Right atrium auricular region (tissue), 2 donors: ENCODE results near the gene ACADVL. TPM values are rescaled to one million over a fixed set of nuclear protein-coding genes. Genes with fewer than 3 reads are reported as not detected.

ENCODE experiments used
- DNase-seq: peaks from one replicate; pipeline ENCODE4 v3.0.0-alpha.2; 2019; ENCODE audit warnings: low spot score
- H3K27ac ChIP-seq, 2 donors: fragments of 200-600 bp; sonication (generic); 1 replicate in 1 of 2; 2 replicates in 1 of 2; pipeline ENCODE4 v1.5.1; 2016 to 2019
- H3K27me3 ChIP-seq, 2 donors: fragments of 200-600 bp; sonication (generic); one replicate each; pipeline versions ENCODE4 v1.5.1 to v1.6.0; 2017 to 2019
- H3K36me3 ChIP-seq: fragments of 200-600 bp; sonication (generic); one replicate; pipeline ENCODE4 v1.5.1; 2016
- H3K4me1 ChIP-seq, 2 donors: fragments of 200-600 bp; sonication (generic); one replicate each; pipeline versions ENCODE4 v1.5.1 to v1.6.0; 2017 to 2019
- H3K4me3 ChIP-seq, 2 donors: fragments of 200-600 bp; sonication (generic); 1 replicate in 1 of 2; 2 replicates in 1 of 2; pipeline ENCODE4 v1.5.1; 2017 to 2019; ENCODE audit warnings: mild to moderate bottlenecking in 1 of 2, moderate library complexity in 1 of 2
- H3K9me3 ChIP-seq, 2 donors: fragments of 200-600 bp; sonication (generic); one replicate each; pipeline ENCODE4 v1.5.1; 2019
- total RNA-seq, 2 donors: library from RNA; depleted of rRNA; stranded (reverse); fragments of >200 nt; gene quantifications; one replicate each; pipeline ENCODE4 v1.1.0, GENCODE V29; 2016
- TF ChIP-seq, protein P1 (sequence below), 2 donors: fragments of 200-600 bp; sonication (generic); IDR thresholded peaks; one replicate each; pipeline ENCODE4 v1.5.1; 2019; ENCODE audit warnings: antibody characterized with exemption in 2 of 2

Gene ACADVL
- total RNA-seq, 2 donors from 2014 or later = 695 to 758 TPM

DNA sequence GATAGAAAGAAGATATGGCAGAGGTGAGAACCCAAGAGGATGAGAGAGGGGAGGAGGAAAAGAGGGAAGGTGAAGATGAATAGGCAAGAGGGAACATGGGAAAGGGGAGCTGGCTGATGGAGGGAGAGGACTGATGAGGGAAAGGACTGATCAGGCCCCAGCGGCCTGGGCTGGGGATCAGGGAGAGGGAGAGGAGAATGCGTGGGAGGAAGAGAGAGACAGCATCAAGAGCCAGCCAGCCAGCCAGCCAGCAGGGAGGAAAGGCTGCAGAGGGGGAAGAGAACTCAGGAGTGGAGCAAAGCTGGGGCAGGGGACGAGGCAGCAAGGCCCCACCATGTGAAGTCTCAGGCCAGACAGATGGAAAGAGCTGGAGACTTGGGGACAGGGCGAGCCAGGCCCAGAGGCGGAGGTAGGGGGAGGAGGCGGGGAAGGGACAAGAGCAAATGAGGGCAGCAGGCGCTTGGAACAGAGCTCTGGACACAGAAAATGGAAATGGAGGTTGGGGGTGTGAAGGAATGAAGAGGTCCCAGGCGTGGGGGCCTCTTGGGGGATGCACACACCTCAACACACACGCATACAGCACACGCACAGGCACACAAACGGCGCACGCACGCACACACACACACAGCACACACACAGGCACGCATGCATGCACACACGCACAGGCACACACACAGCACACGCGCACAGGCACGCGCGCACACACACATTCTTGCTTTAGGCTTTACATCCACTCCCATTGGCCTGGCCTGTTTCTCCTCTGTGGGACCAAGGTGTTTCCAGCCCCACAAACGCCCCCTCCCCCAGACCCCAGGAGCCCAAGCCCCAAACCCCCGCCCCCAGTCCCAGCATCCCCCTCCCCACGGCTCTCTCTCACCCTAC lies 12.4 kb upstream of the ACADVL start:
- Histone ChIP-seq H3K36me3 (peaks cover 14% of the 10 kb centered on the region), H3K27me3 (no peaks in the 10 kb centered on the region), H3K27ac (no peak overlapping the region), H3K4me3 (no peak overlapping the region), H3K4me1 (peaks cover 0 to 28% of the 10 kb centered on the region in 2 donors), H3K9me3 (no peaks in the 10 kb centered on the region)
- DNase-seq = no peak
- TF ChIP-seq, protein P1, sequence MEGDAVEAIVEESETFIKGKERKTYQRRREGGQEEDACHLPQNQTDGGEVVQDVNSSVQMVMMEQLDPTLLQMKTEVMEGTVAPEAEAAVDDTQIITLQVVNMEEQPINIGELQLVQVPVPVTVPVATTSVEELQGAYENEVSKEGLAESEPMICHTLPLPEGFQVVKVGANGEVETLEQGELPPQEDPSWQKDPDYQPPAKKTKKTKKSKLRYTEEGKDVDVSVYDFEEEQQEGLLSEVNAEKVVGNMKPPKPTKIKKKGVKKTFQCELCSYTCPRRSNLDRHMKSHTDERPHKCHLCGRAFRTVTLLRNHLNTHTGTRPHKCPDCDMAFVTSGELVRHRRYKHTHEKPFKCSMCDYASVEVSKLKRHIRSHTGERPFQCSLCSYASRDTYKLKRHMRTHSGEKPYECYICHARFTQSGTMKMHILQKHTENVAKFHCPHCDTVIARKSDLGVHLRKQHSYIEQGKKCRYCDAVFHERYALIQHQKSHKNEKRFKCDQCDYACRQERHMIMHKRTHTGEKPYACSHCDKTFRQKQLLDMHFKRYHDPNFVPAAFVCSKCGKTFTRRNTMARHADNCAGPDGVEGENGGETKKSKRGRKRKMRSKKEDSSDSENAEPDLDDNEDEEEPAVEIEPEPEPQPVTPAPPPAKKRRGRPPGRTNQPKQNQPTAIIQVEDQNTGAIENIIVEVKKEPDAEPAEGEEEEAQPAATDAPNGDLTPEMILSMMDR (IDR thresholded peaks at IDR 0.05) = no peak

DNA sequence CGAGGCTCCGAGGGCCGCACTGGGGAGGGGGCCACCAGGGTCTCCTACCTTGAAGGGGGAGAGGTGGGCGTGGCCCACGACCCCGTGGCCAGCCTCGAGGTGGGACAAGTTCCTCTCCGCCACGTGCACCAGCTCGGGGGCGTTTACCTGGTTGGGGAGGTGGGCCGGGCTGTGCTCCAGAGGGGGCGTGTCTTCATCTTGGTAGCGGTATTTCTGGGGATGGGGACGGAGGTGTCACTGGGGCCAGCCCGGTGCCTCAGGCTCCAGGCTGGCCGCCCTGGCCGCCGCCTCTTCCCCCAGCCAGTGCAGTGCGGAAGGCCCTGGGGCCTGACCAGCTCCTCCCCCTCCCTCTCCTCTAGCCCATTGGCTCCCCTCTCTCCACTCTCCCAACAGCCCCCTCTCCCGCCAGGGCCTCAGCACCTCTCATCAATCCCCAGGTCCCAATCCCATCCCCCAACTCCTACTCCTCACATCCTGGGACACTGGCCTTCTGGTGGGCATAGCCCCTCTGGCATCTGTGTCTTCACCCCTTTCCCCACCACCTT lies 11.6 kb upstream of the ACADVL start:
- H3K36me3 ChIP-seq = peaks cover 6% of the 10 kb centered on the region
- H3K9me3 ChIP-seq = no peaks in the 10 kb centered on the region
- no peak overlapping the region for H3K27ac ChIP-seq
- H3K27me3 ChIP-seq = no peaks in the 10 kb centered on the region
- H3K4me3 ChIP-seq = no peak overlapping the region
- TF ChIP-seq, protein P1 (IDR thresholded peaks at IDR 0.05) = no peak
- peaks cover 0 to 28% of the 10 kb centered on the region in 2 donors for H3K4me1 ChIP-seq
- DNase-seq = no peak

DNA sequence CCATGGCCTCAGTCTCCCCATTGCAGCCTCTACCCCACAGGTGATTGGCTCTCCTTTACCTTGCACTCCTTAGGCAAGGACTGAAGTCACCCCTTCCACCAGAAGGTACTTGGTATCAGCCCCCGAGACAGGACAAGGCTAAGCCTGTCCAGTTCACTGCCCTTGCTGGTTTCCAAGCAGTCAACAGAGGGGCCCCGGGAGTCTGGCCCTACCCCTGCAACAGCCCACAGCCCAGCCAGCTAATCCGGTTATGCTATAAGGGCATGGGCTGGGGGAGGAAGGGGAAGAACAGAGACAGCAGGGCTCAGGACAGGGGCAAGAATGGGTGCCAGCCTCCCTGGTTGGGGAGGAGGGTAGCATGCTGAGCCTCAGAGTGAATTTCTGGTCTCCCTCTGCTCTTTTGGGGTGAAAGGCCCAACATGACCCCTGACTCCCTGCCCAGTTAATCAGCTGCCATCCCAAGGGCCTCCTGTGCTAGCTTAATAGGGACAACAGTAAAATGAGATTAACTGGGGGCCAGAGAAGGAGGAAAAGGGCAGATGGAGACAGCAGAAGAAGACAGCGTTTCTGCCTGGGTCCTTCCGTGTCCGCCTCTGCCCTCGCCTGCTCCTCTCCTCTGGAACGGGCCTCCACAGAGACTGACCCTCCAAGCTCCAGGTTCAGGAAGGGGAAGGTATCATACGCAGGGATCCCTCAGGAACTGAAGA lies 10.8 kb upstream of the ACADVL start:
- Histone ChIP-seq H3K27ac (no peak overlapping the region), H3K27me3 (no peaks in the 10 kb centered on the region), H3K4me3 (no peak overlapping the region), H3K4me1 (peaks cover 0 to 32% of the 10 kb centered on the region in 2 donors), H3K36me3 (no peaks in the 10 kb centered on the region), H3K9me3 (no peaks in the 10 kb centered on the region)
- TF ChIP-seq, protein P1 (IDR thresholded peaks at IDR 0.05) = no peak
- no peak for DNase-seq

GRCh38 chr17:7211491-7212273 lies 8.1 kb upstream of the ACADVL start:
- Histone ChIP-seq H3K27ac (no peak overlapping the region), H3K27me3 (no peaks in the 10 kb centered on the region), H3K4me1 (peaks cover 0 to 43% of the 10 kb centered on the region in 2 donors), H3K4me3 (peak overlapping the region in 1 of 2 donors; percentile 26), H3K36me3 (no peaks in the 10 kb centered on the region), H3K9me3 (no peaks in the 10 kb centered on the region)
- DNase-seq = no peak
- TF ChIP-seq, protein P1 (IDR thresholded peaks at IDR 0.05) = no peak

DNA sequence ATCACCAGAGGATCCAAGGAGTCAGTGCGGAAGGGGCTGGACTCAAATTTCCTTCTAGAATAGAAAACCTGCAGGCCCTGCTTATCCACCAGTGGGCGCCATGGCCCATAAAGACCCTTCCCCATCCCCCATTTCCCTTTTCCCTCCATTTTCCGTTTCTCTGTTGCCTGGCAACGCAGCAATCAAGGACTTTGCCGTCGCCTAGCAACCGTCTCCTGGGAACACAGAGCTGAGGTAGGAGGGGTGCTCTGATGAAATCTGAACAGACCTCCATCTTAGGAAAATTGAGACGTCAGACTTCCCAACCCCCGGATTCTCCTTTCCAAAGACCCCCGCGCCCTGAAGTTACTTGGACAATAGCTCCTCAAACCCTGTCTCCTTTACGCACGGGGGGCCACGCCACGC lies 5.8 kb upstream of the ACADVL start:
- H3K27ac ChIP-seq = peak overlapping the region in 1 of 2 donors; percentile 78

More for the DNA sequence above, 5.8 kb upstream of the ACADVL start:
- no peaks in the 10 kb centered on the region for H3K36me3 ChIP-seq
- TF ChIP-seq, protein P1 (IDR thresholded peaks at IDR 0.05) = peak in 1 of 2 donors; percentile 26
- DNase-seq = peak; percentile 77
- no peaks in the 10 kb centered on the region for H3K9me3 ChIP-seq
- no peaks in the 10 kb centered on the region for H3K27me3 ChIP-seq
- peaks cover 0 to 57% of the 10 kb centered on the region in 2 donors for H3K4me1 ChIP-seq
- peak overlapping the region; percentile 49 to 61 for H3K4me3 ChIP-seq
